ENCODE data around the gene GPD2. TPM values are rescaled to one million over a fixed set of nuclear protein-coding genes. Genes with fewer than 3 reads are reported as not detected.

GPD2 gene
- total RNA-seq, 1 experiment from 2014 or later = 32.2 TPM

DNA sequence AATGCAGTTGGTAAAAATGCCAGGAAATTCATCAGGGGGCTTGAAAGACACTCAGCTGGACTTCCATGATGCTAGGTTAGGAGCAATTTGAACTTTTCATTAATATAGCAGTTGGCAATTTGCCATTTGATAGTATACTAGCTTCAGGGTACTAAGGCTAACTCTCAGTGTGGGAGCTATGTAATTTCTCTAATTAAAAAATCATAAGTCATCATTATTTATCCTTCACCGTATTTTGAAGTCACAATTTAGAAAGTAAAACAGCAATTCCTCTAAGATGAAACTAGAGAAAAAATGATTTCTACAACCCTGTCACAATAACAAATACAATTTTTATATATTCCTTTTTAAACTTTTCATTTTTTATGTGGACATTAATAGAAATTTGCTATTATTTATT, 190.8 kb downstream of the GPD2 start (continued):
- TF ChIP-seq, protein P1, sequence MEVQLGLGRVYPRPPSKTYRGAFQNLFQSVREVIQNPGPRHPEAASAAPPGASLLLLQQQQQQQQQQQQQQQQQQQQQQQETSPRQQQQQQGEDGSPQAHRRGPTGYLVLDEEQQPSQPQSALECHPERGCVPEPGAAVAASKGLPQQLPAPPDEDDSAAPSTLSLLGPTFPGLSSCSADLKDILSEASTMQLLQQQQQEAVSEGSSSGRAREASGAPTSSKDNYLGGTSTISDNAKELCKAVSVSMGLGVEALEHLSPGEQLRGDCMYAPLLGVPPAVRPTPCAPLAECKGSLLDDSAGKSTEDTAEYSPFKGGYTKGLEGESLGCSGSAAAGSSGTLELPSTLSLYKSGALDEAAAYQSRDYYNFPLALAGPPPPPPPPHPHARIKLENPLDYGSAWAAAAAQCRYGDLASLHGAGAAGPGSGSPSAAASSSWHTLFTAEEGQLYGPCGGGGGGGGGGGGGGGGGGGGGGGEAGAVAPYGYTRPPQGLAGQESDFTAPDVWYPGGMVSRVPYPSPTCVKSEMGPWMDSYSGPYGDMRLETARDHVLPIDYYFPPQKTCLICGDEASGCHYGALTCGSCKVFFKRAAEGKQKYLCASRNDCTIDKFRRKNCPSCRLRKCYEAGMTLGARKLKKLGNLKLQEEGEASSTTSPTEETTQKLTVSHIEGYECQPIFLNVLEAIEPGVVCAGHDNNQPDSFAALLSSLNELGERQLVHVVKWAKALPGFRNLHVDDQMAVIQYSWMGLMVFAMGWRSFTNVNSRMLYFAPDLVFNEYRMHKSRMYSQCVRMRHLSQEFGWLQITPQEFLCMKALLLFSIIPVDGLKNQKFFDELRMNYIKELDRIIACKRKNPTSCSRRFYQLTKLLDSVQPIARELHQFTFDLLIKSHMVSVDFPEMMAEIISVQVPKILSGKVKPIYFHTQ (CRISPR knock-in tag; IDR thresholded peaks at IDR 0.05) = no peak
- TF ChIP-seq, protein P2, sequence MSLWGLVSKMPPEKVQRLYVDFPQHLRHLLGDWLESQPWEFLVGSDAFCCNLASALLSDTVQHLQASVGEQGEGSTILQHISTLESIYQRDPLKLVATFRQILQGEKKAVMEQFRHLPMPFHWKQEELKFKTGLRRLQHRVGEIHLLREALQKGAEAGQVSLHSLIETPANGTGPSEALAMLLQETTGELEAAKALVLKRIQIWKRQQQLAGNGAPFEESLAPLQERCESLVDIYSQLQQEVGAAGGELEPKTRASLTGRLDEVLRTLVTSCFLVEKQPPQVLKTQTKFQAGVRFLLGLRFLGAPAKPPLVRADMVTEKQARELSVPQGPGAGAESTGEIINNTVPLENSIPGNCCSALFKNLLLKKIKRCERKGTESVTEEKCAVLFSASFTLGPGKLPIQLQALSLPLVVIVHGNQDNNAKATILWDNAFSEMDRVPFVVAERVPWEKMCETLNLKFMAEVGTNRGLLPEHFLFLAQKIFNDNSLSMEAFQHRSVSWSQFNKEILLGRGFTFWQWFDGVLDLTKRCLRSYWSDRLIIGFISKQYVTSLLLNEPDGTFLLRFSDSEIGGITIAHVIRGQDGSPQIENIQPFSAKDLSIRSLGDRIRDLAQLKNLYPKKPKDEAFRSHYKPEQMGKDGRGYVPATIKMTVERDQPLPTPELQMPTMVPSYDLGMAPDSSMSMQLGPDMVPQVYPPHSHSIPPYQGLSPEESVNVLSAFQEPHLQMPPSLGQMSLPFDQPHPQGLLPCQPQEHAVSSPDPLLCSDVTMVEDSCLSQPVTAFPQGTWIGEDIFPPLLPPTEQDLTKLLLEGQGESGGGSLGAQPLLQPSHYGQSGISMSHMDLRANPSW (CRISPR knock-in tag; conservative IDR thresholded peaks at IDR 0.05; ENCODE audit: low read depth) = no peak
- TF ChIP-seq, protein P3, sequence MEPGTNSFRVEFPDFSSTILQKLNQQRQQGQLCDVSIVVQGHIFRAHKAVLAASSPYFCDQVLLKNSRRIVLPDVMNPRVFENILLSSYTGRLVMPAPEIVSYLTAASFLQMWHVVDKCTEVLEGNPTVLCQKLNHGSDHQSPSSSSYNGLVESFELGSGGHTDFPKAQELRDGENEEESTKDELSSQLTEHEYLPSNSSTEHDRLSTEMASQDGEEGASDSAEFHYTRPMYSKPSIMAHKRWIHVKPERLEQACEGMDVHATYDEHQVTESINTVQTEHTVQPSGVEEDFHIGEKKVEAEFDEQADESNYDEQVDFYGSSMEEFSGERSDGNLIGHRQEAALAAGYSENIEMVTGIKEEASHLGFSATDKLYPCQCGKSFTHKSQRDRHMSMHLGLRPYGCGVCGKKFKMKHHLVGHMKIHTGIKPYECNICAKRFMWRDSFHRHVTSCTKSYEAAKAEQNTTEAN (CRISPR knock-in tag; IDR thresholded peaks at IDR 0.05) = no peak
- TF ChIP-seq GRHL2 (CRISPR knock-in tag; IDR thresholded peaks at IDR 0.05; ENCODE audit: insufficient replicate concordance, severe bottlenecking) (no peak), ZNF396 (CRISPR knock-in tag; IDR thresholded peaks at IDR 0.05; ENCODE audit: borderline replicate concordance) (no peak), GABPB1 (CRISPR knock-in tag; IDR thresholded peaks at IDR 0.05) (no peak)

DNA sequence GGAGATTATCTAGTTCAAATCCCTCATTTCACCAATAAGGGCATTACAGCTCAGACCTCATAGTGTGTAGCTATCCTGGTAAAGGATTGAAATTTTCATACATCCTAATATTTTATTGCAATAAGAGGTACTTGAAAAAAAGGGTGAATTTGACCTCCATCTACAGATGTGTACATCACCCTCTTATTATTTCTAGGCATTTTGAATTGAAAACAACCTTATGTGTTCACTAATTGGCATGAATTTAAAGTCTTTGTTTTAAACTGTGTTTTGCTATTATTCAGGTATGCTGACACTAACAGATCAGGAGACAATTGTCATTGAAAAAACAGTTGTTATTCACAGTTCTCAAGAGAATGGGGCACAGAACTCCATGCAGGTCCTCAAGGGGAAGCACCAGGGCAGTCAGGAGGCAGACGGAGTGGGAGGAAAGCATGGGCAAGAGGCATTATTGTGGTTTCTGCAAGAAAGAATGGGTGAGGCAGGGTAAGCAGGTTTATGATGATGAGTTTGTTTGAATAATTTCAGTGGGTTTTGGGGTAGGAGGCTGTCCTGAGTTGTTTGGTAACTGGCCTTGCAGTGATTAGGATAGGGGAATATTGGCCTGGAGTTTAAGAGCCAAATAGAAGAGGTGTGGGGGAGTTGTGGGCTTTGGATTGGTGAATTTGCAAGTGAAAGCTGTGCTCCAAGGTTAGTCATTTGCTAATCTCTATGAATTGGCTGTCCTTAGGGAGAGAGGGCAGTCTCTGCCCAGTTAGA, 194.6 kb downstream of the GPD2 start:
- Mint-ChIP-seq H3K9me3 (peaks cover 4% of the 10 kb centered on the region), H3K4me3 (peak overlapping the region; percentile 49), H3K27ac (peak overlapping the region; percentile 96), H3K27me3 (ENCODE audit: low read depth) (peaks cover 86% of the 10 kb centered on the region), H3K36me3 (no peaks in the 10 kb centered on the region), H3K4me1 (peaks cover 49% of the 10 kb centered on the region)
- ATAC-seq (peak; percentile 94), DNase-seq (ENCODE audit: low spot score) (peak; percentile 37)
- TF ChIP-seq SMAD4 (CRISPR knock-in tag; IDR thresholded peaks at IDR 0.05) = no peak
- peak; percentile 60; the same call in 1 of the 2 replicates for TF ChIP-seq TEAD1 (CRISPR knock-in tag; IDR thresholded peaks at IDR 0.05)
- TF ChIP-seq, protein P4, sequence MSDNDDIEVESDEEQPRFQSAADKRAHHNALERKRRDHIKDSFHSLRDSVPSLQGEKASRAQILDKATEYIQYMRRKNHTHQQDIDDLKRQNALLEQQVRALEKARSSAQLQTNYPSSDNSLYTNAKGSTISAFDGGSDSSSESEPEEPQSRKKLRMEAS (CRISPR knock-in tag; IDR thresholded peaks at IDR 0.05) = peak; percentile 35; the same call in 1 of the 2 replicates
- TF ChIP-seq, protein P5, sequence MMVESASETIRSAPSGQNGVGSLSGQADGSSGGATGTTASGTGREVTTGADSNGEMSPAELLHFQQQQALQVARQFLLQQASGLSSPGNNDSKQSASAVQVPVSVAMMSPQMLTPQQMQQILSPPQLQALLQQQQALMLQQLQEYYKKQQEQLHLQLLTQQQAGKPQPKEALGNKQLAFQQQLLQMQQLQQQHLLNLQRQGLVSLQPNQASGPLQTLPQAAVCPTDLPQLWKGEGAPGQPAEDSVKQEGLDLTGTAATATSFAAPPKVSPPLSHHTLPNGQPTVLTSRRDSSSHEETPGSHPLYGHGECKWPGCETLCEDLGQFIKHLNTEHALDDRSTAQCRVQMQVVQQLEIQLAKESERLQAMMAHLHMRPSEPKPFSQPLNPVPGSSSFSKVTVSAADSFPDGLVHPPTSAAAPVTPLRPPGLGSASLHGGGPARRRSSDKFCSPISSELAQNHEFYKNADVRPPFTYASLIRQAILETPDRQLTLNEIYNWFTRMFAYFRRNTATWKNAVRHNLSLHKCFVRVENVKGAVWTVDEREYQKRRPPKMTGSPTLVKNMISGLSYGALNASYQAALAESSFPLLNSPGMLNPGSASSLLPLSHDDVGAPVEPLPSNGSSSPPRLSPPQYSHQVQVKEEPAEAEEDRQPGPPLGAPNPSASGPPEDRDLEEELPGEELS (CRISPR knock-in tag; IDR thresholded peaks at IDR 0.05) = no peak; the same call in 1 of the 2 replicates
- peak; percentile 92 for TF ChIP-seq ZNF121 (CRISPR knock-in tag; IDR thresholded peaks at IDR 0.05)
- TF ChIP-seq SMAD3 (CRISPR knock-in tag; IDR thresholded peaks at IDR 0.05; ENCODE audit: borderline replicate concordance) = peak; percentile 25; the same call in 1 of the 2 replicates
- TF ChIP-seq ZNF317 (CRISPR knock-in tag; IDR thresholded peaks at IDR 0.05; ENCODE audit: borderline replicate concordance, low read depth) = no peak
- ChIA-PET POLR2A (no interaction called here), CTCF (interaction anchor here (1.0 kb wide), 1 partner anchor 296 kb away, joined by 4 read pairs; no protein-coding TSS in a partner anchor)
